Kidney glomerular epithelial cell (primary cell): ENCODE results near the gene CLCN2.

ENCODE experiments used
- DNase-seq: peaks from one replicate; lab custom pipeline; 2025; lab: John Stamatoyannopoulos, UW

CLCN2 gene

DNA sequence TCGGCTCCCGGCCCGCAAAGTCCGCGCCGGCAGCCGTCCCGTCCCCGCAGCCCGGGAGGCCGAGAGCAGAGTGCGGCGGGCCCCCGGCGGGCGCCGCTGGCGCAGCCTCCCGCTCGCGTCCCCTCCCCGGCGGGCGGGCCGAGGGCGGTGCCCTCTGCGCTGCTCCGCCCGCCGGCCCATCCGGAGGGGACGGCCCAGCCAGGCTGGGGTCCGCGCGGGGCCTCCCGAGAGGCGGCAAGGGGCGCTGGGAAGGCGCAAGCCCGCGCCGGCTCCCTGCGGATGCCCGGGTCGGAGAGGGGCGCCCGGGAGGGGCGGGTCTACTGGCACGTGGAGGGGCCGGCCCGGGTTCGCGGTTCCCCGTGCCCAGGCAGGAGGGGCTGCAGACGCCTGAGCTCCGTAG is at the start of gene CLCN2, which contains the start of gene POLR2H:
TSS of gene CLCN2 (minus strand) at position 74 of the 400 bp plus-strand sequence. CDS start 126 bp downstream, outside the sequence.
TSS of gene POLR2H (plus strand) at position 179 of the 400 bp plus-strand sequence. CDS start 1,783 bp downstream, outside the sequence.
- peak; percentile 24 for DNase-seq

DNA sequence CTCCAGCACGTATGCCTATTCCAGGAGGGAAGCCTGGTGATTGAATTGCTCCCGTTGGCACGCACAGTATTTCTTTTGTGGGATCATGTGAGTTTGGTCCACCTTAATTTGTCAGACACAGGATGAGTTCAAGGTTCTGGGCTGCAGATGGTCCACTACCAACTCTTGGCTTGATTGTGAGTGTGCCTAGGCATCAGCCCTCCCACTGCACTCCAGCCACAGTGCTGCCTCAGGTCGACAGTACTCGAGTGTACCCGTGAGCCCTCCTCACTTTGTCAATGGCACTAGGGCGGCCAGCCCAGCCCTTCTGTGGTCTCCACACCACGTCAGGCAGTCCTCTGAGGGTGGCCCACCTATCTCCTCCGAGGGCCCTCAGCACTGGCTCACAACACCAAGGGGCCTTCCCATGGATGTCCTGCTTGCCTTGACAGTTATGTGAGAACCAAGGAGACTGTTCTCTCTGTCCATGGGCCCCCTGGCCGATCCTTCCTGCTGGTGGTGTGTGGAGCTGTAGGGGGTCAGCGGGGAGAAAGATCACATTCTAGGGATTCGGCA is 48.6 kb upstream of the CLCN2 start:
- DNase-seq: no peak

DNA sequence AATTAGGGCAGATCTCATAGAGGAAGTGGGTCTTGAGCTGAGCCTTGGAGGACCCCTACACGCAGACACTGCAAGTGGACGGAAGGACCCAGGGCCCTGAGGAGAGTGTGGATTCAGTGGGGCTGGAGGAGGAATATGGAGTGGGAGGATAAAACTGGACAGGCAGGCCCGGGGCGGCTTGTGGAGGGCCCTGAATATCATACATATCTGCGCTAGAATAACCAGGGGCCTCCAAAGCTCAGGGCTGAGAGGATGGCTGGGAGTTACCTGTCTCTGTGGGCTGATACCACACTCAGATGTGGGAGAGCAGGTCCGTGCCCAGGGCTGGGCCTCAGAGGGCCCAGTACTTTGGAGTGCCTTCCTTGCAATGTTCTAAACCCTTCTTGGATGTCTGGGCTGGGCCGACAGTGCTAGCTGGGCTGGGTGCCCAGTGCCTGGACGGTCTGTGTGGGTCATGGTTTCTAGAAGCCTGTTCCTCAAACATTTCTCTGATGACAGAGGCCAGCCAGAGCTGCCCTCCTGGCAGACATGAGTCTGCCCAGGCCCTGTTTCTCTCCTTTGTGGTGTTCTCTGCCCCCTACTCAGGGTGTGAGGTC is 48.0 kb upstream of the CLCN2 start:
- DNase-seq: no peak

DNA sequence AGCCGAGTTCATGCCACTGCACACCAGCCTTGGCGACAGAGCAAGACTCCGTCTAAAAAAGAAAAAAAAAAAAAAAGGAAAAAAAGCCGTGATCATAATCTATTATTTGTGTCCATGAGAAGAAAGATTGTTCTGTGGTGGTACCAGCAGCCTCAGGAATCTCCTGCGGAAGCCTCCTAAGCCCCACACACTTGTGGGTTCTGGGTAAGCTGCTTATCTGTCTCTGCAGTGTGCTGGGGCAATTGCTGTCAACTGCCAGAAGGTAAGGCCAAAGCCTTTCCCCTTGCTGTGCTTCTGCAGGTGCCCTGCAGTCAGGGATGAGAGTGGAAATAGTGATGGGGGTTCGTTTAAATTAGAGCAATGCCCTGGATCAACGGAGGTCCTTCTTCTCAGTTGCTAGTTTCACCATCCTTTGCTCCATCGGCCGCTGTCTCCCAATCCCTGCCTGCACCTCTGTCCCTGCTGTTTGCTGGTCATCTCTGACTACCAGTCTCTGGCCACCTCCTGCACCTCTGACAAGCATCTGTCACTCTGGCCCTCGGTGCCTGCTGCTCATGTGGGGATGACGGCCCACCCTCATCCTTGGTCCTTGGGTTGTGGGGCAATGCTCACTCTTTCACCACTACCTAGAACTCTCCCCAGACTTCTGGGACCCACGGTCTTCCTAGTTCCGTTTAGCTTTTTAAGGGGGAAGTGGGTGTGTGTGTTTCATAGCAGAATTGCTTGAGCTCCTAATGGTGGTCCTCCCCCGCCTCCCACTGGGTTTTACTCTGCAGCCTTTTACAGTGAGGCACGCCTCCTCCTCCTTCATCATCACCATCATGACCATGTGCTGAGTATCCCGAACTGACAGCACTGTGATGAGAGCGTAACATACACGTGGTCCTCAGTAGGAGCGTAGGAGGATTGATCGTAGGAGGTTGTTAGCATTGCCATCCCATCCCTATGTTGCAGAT is 43.9 kb upstream of the CLCN2 start:
- DNase-seq: no peak

DNA sequence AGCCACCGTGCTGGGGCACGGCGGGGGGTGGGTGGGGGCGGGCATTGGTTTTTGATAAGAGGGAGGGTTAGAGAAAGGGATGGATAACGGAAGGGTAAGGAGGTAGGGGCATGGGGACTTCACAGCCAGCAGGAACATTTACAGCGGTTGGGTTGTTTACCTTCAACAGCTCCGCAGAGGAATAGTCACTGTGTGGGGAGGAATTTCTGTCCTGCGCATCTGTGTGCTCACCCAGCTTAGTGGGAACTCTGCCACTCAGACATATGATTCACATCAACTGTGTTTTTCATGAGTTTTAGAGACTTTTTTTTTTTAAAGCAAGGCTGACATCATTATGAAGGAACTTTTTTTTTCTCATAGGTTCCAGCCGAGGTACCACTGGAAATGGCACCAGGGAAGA is 38.0 kb upstream of the CLCN2 start:
- peak; percentile 56 for DNase-seq

DNA sequence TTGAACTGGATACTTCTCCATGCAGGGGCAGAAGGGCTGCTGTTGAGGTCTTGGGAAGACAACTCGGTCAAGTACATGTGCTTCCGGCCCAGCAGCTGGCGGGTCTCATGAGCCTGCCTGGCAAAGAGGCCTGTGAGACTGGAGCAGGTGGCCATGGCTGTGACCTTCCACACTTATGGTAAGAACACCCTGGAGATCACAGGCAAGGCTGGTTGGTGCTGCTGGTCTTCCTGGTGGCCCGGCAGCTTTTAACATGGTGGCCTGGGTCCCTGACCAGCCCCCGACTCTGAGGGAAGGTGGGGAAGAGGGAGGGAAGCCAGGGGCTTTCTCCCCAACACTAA is 33.9 kb upstream of the CLCN2 start:
- no peak for DNase-seq

DNA sequence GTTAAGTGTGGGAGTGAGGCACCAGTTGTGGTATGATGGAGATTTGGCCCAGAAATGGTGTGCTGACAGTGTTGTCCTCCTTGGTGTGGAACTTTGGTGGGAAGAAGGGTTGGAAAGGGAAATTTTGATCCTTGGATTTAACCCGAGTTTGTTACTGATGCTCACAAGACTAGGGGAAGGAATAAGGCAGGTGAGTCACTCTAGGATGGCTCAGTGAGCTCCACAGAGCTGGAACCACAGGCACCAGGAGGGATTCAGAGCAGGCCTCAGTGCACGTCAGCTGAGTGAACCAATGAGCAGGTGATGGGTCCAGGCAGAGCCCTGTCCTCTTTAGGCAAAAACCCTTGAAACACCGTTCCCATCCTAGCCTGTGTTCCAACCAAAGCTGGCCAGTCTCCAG is 29.9 kb upstream of the CLCN2 start:
- peak; percentile 41 for DNase-seq

DNA sequence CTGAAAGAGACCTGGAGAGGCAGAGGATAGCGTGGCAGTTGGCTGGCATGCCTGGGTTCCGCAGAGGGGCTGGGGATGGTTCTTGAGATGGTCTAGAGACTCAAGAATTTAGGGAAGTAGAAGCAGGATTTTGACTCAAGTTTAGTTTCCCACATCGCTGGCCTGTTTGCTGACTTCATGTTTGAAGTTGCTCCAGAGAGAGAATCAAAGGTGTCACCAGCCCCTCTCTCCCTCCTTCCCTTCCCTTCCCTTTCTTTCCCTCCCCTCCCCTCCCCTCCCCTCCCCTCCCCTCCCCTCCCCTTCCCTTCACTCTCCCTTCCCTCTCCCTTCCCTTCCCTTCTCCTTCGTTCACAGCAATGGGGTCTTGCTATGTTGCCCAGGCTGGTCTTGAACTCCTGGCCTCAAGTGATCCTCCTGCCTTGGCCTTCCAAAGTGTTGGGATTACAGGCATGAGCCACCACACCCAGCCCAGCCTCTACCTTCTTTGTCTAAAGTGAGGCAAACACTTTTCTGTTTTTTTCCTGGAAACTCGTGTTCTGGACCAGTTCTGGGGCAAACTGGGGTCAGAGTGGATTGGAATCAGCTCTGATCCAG is 28.6 kb upstream of the CLCN2 start:
- no peak for DNase-seq

DNA sequence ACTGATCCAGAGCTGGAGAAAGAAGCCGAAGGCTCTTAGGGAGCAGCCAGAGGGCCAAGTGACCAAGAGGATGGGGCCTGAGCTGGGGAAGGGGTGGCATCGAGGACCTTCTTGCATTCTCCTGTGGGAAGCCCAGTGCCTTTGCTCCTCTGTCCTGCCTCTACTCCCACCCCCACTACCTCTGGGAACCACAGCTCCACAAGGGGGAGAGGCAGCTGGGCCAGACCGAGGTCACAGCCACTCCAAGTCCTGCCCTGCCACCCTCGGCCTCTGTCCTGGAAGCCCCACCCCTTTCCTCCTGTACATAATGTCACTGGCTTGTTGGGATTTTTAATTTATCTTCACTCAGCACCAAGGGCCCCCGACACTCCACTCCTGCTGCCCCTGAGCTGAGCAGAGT is 28.0 kb upstream of the CLCN2 start:
- no peak for DNase-seq

DNA sequence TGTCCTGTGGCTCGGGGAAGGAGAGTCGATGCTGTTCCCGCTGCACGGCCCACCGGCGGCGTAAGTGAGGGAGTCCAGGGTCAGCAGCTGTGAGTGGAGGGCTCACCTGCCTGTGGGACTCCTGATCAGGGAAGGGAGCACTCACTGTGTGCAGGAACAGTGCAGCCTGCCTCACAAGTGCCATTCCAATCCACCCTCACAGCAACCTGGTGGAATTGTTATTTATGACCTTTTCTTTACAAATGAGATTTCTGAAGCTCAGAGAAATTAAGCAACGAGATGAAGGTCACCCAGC is 27.5 kb upstream of the CLCN2 start:
- DNase-seq: no peak

DNA sequence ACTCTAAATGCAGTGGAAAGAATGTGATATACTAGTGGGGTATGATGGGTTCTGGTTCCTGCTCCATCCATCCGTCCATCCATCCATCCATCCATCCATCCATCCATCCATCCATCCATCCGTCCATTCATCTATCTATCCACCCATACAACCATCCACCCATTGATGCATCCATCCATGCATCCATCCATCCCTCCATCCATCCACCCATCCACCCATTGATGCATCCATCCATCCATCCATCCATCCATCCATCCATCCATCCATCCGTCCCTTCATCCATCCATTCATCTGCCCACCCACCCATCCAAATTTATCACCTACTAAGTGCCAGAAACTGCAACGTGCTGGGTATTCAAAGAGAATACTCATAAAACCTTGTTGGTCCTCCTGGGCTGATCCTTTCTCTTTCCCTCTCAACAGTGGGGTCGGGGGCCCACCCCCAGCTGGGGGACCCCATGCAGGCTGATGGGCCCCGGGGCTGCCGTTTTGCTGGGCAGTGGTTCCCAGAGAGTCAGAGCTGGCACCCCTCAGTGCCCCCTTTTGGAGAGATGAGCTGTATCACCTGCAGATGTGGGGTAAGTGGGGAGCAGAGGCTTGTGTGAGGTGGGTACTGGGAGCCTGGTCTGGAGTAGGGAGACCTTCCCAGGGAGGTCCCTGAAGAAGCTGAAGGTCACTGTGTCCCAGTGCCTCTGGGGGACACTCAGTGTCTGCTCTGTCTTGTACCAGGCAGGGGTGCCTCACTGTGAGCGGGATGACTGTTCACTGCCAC is 26.9 kb upstream of the CLCN2 start:
- DNase-seq: no peak

DNA sequence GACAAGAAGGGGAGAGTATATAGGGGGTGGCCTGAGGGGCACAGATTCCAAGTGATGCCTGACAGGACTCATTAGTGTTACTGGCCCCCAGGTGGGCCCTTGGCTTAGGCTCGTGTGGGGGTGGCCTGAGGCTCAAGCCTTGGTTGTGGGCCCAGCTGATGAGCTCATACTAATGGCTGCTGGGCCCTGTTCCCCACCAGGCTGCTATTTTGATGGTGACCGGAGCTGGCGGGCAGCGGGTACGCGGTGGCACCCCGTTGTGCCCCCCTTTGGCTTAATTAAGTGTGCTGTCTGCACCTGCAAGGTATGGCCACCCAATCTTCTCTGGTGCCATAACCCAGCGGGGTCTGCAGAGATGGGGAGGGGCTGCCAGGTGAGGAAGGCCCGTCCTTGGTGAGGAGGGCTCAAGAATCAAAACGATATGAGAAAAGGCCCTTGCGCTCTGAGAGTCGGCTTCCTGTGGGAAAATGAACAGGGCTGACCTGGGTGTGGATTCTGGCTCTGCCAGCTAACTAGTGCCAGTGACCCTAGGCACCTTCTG is 25.8 kb upstream of the CLCN2 start:
- DNase-seq: no peak

DNA sequence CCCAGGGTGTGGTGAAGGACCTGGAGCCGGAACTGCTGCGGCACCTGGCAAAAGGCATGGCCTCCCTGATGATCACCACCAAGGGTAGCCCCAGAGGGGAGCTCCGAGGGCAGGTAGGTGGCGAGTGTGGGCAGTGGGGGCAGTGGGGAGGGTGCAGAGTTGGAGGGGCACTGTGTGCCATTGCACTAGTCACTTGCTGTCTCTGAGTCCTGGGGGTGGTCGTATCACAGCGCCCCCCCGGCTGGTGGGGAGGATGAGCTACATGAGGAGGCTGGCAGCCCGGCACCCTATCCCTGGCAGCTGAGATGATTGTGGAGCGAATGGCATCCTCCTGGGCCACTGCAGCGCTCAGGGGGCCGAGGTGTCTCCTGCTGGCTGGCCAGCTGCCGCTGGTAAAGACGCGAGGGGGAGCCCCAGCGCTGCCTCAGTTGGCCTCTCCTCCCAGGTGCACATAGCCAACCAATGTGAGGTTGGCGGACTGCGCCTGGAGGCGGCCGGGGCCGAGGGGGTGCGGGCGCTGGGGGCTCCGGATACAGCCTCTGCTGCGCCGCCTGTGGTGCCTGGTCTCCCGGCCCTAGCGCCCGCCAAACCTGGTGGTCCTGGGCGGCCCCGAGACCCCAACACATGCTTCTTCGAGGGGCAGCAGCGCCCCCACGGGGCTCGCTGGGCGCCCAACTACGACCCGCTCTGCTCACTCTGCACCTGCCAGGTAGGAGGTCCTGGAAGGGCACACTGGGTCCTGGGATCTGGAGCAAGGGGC is 24.8 kb upstream of the CLCN2 start:
- no peak for DNase-seq

DNA sequence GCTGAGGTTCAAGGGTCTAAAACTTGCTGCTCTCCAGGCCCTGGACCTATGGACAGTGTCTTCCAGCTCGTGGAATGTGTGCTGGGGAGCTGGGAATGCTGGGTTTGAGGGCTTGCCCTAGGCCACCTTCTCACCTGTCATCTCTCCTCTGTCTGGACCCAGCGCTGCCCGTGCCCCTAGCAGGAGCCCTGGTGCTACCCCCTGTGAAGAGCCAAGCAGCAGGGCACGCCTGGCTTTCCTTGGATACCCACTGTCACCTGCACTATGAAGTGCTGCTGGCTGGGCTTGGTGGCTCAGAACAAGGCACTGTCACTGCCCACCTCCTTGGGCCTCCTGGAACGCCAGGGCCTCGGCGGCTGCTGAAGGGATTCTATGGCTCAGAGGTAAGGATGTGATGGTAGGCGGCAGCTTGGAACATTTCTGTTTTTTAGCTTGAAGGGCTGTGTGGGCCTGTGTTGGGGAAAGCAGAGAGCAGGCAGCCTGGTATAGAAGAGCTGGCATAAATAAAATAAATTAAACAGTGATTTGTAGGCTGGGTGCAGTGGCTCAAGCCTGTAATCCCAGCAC is 23.5 kb upstream of the CLCN2 start:
- no peak for DNase-seq

DNA sequence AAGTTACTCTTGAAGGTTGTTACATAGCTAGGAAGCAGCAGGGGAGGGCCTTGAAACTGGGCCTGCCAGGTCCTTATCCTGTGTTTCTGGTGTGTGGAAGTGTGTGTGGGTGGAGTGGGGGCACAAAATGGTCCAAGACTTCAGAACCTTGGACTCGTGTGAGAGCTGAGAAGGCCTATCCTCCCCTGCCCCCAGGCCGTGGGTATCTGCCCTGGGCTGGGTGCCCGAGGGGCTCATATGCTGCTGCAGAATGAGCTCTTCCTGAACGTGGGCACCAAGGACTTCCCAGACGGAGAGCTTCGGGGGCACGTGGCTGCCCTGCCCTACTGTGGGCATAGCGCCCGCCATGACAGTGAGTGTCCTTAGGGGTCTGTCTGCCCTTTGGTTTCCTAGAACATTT is 22.9 kb upstream of the CLCN2 start:
- DNase-seq: no peak

DNA sequence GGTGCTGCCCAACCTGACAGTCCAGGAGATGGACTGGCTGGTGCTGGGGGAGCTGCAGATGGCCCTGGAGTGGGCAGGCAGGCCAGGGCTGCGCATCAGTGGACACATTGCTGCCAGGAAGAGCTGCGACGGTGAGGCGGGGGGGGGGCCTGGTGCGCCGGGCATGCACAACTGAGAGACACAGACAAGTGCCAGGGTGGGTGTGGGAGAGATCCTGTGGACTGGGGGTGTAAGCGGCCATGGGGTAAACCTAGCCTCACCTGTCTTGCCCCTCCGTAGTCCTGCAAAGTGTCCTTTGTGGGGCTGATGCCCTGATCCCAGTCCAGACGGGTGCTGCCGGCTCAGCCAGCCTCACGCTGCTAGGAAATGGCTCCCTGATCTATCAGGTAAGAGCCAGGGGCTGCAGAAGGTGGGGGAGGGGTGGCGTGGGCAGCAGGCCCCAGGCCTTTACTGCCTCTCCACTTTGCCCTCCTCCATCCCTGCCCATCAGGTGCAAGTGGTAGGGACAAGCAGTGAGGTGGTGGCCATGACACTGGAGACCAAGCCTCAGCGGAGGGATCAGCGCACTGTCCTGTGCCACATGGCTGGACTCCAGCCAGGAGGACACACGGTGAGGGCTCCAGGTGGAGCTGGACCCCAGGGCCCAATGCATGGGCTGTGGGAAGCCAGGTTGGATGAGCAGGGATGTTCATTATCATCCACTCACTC is 21.8 kb upstream of the CLCN2 start:
- no peak for DNase-seq

DNA sequence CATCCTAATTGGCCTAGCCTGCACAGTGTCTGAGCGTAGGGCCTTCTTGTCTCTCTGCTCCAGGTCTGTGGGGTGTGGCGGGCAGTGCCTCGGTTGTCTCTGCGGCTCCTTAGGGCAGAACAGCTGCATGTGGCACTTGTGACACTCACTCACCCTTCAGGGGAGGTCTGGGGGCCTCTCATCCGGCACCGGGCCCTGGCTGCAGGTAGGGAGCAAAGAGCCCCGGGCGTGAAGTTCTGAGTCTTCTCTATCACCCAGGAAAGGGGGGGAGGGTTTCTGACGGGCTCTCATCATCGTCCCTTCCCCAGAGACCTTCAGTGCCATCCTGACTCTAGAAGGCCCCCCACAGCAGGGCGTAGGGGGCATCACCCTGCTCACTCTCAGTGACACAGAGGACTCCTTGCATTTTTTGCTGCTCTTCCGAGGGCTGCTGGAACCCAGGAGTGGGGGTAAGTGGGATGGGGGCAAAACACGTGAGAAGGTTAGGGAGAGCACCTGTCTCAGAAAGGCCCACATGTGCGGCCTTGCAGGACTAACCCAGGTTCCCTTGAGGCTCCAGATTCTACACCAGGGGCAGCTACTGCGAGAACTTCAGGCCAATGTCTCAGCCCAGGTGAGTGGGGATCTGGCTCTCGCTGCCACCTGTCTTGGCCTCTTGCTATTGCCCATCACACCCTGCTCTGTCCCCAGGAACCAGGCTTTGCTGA is 21.1 kb upstream of the CLCN2 start:
- DNase-seq: no peak

DNA sequence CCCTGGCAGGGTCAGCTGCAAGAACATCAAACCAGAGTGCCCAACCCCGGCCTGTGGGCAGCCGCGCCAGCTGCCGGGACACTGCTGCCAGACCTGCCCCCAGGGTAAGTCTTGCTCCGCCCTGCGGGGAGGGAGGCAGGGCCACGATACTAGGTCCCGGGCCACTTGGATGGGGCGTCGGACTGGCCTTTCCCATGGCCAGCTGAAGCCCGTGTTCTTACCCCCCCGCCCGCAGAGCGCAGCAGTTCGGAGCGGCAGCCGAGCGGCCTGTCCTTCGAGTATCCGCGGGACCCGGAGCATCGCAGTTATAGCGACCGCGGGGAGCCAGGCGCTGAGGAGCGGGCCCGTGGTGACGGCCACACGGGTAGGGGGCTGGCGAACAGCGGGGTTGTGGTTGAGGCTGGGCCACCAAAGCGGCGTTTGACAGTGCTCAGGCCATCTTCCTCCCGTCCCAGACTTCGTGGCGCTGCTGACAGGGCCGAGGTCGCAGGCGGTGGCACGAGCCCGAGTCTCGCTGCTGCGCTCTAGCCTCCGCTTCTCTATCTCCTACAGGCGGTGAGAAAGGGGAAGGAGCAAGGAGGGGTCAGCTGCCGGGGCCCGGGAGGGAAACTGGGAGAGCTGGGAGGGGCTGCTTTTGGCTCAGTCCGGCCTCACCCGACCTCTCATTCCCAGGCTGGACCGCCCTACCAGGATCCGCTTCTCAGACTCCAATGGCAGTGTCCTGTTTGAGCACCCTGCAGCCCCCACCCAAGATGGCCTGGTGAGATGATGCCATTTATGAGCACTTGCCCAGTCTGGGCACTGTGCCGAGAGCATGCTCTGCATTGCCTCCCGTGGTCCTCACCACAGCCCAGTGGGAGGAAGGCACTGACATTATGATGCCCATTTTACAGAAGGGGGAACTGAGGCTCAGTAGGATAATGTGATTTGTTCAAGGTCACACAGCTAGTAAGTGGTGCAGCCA is 20.1 kb upstream of the CLCN2 start:
- DNase-seq: no peak
